Sciatic nerve (tissue), 2 donors: ENCODE data around the gene HAUS1. TPM values are rescaled to one million over a fixed set of nuclear protein-coding genes. Genes with fewer than 3 reads are reported as not detected.
"Not testable (repeated sequence)": the region's sequence is repeated elsewhere in the genome, so short reads cannot be mapped to it uniquely, and the experiment has no call there.

Source experiments
- ATAC-seq: fragments of 200-7000 bp; cut with Tn5 transposase; one replicate; pipeline ENCODE4 v1.9.1; 2020; ENCODE audit warnings: mild to moderate bottlenecking, moderate library complexity
- DNase-seq: peaks from one replicate; pipeline ENCODE4 v3.0.0-alpha.2; 2020; ENCODE audit warnings: low spot score
- intact Hi-C: fragments of 100-400 bp; cut with DNase I; formaldehyde crosslinking; loops from one replicate; pipeline ENCODE4 v1.14.2; 2022
- total RNA-seq: library from RNA; stranded (reverse); fragmentation: NEBNext Ultra II Directional; extraction: Animal tissue kit (Norgen Biotek cat#: 25700); gene quantifications from one replicate; pipeline ENCODE4 v1.2.1, GENCODE V29; 2021
- donor health status: DM: no; HTN: no; CAD: no.
- donor health status: DM: no; HTN: no; CAD: no.

HAUS1 gene
- total RNA-seq, 1 donor from 2014 or later = 23.8 TPM

DNA sequence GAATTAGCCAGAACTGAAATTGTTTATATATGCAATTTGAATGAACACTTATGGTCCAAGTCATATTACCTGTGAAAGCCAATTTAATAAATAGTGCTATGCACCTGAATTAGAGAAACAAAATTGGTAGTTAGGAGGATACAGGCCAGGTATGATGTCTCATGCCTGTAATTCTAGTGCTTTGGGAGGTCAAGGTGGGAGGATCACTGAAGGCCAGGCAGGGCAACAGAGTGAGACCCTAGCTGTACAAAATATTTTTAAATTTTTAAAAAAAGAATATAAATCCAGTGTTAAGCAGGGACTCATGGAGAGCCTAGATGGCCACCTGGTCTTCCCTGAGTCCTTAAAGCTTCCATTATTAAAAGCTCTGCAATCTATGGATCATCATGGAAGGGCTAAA, 24.8 kb upstream of the HAUS1 start:
- no peak for DNase-seq
- ATAC-seq = no peak
- intact Hi-C loops = loop anchor here (10.0 kb wide), 1 partner anchor 415 kb away; no protein-coding TSS in a partner anchor

DNA sequence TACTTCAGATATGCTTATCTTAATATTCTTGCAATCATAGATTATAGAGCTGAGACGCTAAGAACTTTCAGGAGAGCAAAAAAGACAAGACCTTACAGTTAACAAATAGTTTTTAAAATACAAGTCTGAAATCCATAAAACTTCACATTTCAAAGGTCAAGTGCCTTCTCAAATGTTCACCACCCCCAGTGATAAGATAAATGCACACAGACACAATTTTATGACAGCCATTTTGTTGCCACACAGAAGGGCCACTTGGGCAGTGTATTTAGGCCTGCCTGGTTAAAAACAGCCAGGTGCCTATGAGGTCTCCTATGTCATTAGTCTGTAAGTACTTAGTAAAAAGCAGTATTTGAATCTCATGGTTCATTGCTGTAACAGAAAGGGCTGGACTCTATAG, 24.0 kb upstream of the HAUS1 start:
- ATAC-seq = no peak
- intact Hi-C loops = no loop called here

DNA sequence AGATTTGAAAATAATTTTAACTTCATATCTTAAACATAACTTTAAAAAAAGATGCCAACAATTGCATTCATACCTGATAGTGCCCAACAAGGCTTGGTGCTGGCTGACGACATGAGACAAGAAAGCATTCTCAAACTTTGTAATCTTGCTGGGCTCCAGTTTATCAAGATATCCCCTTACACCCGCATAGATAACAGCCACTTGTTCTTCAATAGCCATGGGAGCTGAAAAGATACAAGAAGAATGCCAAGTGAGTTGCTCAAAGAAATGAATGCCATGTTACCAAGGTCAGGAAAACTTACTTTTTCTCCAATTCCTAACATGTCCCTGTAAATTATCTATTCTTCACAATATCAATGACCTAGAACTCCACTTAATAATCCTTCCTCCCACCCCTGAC, 19.8 kb upstream of the HAUS1 start:
- ATAC-seq = no peak
- intact Hi-C loops = no loop called here
- no peak for DNase-seq

More for the DNA sequence above, 24.0 kb upstream of the HAUS1 start:
- DNase-seq = no peak

DNA sequence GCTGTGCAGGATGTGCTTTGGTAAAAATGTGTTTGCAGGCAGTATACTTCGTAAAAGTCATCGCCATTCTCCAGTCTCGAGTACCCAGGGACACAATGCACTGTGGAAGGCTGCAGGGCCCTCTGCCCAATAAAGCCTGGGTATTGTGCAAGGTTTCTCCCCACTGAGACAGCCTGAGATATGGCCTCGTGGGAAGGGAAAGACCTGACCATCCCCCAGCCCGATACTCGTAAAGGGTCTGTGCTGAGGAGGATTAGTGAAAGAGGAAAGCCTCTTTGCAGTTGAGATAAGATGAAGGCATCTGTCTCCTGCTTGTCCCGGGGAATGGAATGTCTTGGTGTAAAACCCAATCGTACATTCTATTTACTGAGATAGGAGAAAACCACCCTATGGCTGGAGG, 15.7 kb upstream of the HAUS1 start:
- DNase-seq, ATAC-seq, intact Hi-C loops: not testable (repeated sequence)

DNA sequence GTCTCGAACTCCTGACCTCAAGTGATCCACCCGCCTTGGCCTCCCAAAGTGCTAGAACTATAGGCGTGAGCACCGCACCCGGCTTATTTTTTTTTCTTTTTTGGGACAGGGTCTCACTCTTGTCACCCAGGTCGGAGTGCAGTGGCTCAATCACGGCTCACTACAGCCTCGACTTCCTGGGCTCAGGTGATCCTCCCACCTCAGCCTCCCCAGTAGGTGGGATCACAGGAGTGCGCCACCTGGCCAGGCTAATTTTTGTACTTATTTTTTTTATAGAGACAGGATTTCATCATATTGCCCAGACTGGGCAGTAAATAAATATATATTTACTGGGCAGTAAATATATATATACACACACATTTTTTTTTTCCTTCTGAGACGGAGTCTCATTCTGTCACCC, 8.7 kb upstream of the HAUS1 start:
- no peak for ATAC-seq
- DNase-seq = no peak
- intact Hi-C loops = no loop called here

DNA sequence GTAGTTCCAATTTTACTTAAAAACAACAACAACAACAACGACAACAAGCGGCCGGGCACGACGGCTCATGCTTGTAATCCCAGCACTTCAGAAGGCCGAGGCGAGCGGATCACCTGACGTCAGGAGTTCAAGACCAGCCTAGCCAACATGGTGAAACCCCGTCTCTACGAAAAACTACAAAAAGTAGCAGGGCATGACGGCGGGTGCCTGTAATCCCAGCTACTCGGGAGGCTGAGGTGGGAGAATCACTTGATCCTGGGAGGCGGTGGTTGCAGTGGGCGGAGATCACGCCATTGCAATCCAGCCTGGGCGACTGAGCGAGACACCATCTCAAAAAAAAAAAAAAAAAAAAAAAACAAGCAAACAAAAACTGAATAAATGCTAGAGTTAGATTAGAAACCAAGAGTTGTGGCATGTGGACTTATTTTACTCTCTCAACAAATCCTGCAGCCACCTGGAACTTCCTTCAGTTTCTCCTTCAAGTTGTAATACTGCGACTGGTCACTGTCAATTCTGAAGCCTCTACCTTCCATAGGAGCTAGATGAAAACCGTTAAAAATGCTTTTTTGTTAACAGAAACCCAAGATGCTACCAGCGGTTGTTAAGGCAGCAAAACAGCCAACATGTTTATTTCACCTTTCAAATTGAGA, 7.4 kb upstream of the HAUS1 start:
- intact Hi-C loops = no loop called here
- DNase-seq (no peak), ATAC-seq (no peak)

DNA sequence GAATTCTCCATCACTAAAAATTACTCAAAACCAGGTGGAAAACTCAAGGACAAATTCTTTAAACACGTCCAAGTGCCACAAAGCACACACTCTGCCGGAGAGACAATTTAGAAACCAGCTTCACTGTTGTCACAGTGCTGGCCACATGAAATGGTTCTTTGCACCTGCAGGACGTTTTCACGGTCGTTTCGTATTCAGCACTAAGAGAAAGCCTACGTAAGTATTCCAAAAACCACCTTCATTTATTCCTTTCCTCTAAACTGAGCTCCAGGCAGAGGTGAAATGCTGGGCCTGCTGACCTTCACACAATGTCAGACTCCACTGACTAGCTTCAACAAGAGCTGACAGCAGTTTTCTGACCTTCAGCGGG, 6.8 kb upstream of the HAUS1 start:
- no peak for DNase-seq
- intact Hi-C loops = no loop called here
- no peak for ATAC-seq

DNA sequence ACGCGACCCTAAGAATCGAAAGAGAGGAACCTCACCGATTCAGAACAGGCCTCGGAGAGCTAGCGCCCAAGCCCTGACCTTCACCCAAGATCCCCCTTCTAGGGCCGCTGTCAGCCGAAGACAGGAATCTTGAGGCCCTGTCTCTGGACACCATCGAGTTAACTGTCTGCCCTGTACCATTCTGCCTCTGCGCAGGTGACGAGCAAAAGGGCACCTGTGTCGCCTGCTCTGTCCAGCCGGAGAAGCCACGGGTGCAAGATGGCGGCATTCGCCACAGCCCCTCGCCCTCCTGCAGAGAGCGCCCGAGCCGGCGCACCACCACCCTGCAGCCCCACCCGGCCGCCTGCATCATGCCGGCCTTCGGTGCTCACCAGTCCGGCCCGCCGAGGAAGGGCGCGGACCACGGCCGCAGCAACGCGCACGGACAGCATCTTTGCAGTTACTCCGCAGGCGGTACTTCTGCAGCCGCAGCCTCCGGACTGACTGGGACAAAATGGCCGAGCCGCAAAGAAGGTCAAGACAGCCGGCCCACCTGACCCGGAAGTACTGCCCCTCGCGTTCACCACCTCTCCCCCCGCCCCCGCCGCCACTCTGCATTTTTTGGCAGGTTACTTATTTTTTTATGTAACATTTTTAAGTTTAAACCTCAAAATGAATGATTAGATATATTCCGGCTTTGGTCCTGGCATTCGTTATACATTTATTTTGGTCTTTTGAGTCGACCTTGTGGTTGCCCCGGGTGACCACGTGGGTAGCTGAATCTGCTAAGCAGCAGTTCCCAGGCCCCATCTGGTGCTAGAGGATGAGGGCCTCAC, 6.2 kb upstream of the HAUS1 start, which contains the start of gene ATP5F1A:
Gene ATP5F1A (minus strand): TSS at position 496 of the 815 bp plus-strand sequence. CDS start 65 bp downstream, at position 431.
- peak; percentile 96 for DNase-seq
- ATAC-seq = peak; percentile 96
- intact Hi-C loops = no loop called here

DNA sequence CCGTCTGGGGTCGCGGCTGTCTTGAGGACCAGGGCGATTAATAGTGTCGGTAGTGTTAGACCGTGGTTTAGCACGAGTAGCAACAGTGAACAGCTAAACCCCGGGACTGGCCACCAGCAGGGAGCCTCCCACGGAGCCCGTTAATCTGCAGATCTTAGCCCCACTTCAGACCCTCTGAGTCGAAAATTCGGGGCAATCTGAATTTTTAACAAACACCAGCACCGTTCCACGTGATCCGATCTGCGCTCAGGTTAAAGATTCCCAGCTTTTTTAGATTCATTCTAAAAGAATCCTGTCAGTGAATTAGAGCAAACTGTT, 5.6 kb upstream of the HAUS1 start:
- DNase-seq = no peak
- no peak for ATAC-seq
- intact Hi-C loops = no loop called here

DNA sequence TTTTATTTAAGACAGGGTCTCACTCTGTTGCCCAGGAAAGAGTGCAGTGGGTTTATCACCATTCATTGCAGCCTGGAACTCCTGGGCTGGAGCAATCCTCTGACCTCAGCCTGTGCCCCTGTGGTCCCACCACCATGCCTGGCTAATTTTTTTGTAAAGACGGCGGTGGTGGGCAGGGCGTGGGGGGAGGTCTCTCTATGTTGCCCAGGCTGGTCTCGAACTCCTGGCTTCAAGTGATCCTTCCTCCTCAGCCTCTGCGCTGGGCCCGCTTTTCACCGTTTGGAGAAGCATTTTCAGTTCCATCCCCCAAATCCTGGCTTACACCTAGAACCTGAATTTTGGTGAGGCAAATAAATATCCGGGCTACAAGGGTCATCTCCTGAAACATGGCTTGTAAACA, 4.7 kb upstream of the HAUS1 start:
- DNase-seq (no peak), ATAC-seq (no peak)
- intact Hi-C loops = no loop called here

DNA sequence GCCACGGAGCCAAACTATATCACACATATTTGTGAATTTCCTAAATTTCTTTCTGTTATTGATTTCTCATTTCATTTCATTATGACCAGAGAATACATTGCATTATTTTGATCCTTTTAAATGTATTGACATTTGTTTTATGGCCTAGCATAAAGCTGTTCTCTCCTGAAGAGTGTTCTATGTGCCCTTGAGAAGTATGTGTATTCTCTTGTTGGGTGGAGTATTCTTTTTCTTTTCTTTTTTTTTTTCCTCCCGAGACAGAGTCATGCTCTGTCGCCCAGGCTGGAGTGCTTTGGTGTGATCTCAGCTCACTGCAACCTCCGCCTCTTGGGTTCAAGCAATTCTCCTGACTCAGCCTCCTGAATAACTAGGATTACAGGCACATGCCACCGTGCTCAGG, 5.2 kb downstream of the HAUS1 start:
- DNase-seq (no peak), ATAC-seq (no peak)
- intact Hi-C loops = no loop called here

DNA sequence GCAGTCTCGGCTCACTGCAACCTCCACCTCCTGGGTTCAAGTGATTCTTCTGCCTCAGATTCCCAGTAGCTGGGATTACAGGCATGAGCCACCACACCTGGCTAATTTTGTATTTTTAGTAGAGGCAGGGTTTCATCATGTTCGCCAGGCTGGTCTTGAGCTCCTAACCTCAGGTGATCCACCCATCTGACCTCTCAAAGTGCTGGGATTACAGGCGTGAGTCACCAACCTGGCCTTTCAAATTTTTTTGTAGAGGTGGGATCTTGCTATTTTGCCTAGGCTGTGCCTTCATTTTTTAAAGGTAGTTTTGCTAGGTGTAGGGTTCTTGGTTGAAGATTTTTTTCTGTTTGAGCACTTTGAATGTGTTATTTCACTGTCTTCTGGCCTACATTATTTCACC, 6.2 kb downstream of the HAUS1 start:
- ATAC-seq = no peak
- intact Hi-C loops = no loop called here
- DNase-seq = no peak

DNA sequence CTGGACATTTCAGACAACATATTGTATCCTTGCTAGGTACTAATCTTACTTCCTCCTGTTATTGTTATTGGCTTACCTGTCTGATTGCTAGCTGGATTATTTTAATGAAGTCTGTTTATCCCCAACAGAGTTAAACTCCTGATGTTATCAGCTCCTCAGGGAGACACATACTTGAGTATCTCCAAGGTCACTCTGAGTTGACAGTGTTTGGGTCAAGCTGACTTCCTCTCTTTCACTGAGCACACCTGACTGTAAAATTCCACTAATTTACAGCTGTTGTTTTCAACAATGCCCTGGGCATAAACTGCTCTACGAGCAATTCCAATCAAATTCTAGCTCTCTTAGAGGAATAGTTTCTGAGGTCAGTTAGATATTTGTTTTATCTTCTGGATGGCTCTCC, 9.6 kb downstream of the HAUS1 start:
- no peak for DNase-seq
- no peak for ATAC-seq
- intact Hi-C loops = no loop called here

DNA sequence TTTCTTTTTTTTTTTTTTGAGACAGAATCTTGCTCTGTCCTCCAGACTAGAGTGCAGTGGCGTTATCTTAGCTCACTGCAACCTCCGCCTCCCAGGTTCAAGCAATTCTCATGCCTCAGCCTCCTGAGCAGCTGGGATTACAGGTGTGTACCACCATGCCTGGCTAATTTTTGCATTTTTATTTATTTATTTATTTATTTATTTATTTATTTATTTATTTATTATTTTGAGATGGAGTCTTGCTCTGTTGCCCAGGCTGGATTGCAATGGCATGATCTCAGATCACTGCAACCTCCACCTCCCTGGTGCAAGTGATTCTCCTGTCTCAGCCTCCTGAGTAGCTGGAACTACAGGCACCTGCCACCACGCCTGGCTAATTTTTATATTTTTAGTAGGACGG, 22.4 kb downstream of the HAUS1 start:
- DNase-seq, intact Hi-C loops, ATAC-seq: not testable (repeated sequence)

DNA sequence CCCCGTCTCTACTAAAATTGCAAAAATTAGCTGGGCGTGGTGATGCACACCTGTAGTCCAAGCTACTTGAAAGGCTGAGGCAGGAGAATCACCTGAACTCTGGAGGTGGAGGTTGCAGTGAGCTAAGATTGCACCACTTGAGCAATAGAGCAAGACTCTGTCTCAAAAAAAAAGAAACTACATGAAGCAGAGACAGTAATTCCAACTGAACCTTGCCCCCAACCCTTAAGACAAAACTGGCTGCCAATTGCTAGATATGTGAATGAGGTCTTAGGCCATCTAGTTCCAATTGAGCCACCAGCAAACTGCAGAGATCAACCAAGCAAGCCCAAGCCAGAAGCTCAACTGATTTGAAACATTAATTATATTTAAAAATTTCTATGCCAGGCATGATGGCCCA, 25.9 kb downstream of the HAUS1 start:
- intact Hi-C loops = no loop called here
- ATAC-seq (no peak), DNase-seq (no peak)

DNA sequence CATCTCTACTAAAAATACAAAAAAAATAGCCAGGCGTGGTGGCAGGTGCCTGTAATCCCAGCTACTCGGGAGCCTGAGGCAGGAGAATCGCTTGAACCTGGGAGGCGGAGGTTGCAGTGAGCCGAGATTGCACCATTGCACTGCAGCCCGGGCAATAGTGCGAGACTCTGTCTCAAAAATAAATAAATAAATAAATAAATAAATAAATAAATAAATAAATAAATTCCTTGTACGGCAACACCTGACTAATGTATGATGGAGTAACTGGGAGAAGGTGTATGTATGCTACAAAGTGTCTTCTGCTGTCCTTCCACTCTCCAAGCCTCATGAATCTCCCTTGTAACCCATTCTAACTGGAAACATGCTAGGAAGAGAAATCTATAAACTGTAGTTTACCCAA, 26.4 kb downstream of the HAUS1 start:
- intact Hi-C loops, ATAC-seq, DNase-seq: not testable (repeated sequence)

DNA sequence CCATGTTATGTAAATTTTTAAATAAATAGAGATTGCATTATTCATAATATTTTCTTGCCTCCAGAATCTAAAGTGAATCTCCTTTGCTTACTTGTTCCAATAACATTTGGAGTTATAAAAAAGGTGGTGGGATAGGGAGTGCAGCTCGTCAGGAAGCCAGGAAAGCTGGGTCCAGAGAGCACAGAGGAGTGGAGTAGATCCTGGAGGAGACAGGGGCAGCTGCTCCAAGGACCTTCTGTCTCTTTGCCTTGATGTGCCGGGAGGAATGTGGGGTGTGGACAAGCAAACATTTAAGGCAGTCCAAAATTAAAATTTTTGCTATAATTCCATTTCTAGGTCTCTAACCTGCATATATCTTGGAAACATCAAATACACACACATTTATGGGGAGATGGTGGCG, 29.3 kb downstream of the HAUS1 start:
- DNase-seq (no peak), ATAC-seq (peak; percentile 50)
- intact Hi-C loops = no loop called here

DNA sequence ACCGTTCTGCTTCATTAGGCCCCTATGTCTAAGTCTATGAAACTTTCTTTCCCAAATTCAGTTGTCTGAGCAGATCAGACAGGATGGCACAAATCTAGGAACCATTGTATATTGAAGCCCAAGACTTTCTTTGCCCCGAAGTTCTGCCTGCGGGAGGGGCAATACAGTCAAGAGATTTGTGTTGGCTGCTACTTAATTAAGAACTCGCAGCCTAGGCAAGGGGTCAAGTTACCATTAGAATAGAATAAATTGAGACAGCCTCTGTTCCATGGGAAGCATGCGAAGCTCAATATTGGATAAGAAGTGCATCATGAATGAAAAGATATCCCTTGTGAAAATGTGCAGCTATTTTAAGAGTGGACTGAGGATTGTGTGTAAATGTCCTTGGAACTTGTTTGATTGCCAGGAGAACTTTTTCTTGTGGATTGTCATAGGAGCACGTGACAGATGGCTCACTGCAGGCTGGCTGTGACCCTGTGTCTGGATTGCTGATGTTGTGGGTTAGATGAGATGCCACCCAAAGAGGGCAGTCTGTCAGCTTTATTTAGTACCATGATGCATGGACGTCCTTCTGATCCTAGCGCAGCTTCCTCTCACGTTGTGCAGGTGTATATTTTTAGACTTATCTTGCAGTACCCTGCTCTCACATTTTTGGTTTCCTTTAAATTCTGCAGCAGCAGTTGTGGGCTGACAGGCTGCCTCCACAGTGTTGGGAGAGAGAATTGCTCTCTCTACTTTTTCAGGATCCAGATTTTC, 30.9 kb downstream of the HAUS1 start:
- intact Hi-C loops = no loop called here
- no peak for DNase-seq
- no peak for ATAC-seq

DNA sequence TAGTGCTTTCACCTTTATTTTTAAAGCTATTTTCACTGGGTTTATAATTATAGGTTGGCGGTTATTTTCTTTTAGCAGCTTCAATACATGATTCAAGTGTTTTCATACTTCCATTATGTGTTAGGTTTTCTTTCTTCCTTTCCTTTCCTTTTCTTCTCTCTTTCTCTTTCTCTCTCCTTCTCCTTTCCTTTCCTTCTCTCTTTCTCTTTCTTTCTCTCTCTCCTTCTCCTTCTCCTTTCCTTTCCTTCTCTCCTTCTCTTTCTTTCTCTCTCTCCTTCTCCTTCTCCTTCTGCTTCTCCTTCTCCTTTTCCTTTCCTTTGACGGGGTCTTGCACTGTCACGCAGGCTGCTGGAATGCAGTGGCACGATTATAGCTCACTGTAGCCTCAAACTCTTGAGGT, 36.0 kb downstream of the HAUS1 start:
- ATAC-seq (no peak), DNase-seq (no peak)
- intact Hi-C loops = no loop called here

DNA sequence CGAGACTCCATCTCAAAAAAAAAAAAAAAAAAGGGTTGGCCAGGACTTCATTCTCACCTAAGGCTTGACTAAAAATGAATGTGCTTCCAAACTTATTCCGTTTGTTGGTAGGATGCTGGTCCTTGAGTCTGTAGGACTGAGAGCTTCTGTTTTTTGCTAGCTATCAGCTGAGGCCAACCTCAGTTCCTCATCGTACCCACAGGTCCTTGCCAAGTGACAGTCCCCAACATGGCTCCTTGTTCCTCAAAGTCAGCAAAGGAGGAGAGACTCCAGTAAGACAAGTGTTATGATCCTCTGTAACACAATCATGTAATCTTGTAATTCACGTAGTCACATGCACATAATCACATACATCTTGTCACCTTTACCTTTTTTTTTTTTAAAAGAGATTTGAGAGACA, 37.0 kb downstream of the HAUS1 start:
- intact Hi-C loops = no loop called here
- no peak for ATAC-seq
- DNase-seq = no peak
